CD4-positive, alpha-beta T cell (primary cell): ENCODE results near the gene ACTR1B. TPM values are rescaled to one million over a fixed set of nuclear protein-coding genes. Genes with fewer than 3 reads are reported as not detected.
A peak's percentile ranks its signal among the peaks of the same experiment; 100 is the strongest.

Experiments
- ATAC-seq: fragments of 200-7000 bp; cut with Tn5 transposase; one replicate; pipeline ENCODE4 v1.10.0; 2022; ENCODE audit warnings: mild to moderate bottlenecking; ENCODE audit not compliant: poor library complexity
- CTCF ChIA-PET: fragments of 350-600 bp; sonication (Branson Sonifier 250); formaldehyde crosslinking; loops from one replicate; lab custom pipeline; 2021; ENCODE audit warnings: antibody characterized with exemption, inconsistent platforms; lab: Charles Lee
- POLR2A ChIA-PET: fragments of 350-600 bp; sonication (Branson Sonifier 250); formaldehyde crosslinking; loops from one replicate; lab custom pipeline; 2021; ENCODE audit warnings: antibody characterized with exemption, inconsistent platforms; lab: Charles Lee
- DNase-seq, 14 experiments: peaks; one replicate each; pipeline ENCODE4 v3.0.0-alpha.2; 2013 to 2020; ENCODE audit warnings: mixed read lengths in 2 of 14
- H3K27ac ChIP-seq, 2 donors: one replicate each; pipeline versions ENCODE4 v1.5.1 to v1.7.0; 2013; ENCODE audit warnings: low read length in 2 of 2, low read depth in 1 of 2, mild to moderate bottlenecking in 1 of 2
- H3K27me3 ChIP-seq, 2 experiments: 1 replicate in 1 of 2; 2 replicates in 1 of 2; pipeline versions ENCODE4 v1.6.1 to v1.7.0; 2013; ENCODE audit warnings: low read length in 2 of 2, control low read depth in 1 of 2, mild to moderate bottlenecking in 1 of 2, moderate library complexity in 1 of 2; ENCODE audit not compliant: insufficient read depth in 2 of 2, control insufficient read depth in 1 of 2
- H3K36me3 ChIP-seq: one replicate; pipeline ENCODE4 v1.6.1; 2013; ENCODE audit warnings: low read length, control low read depth; ENCODE audit not compliant: insufficient read depth
- H3K4me1 ChIP-seq: one replicate; pipeline ENCODE4 v1.6.1; 2013; ENCODE audit warnings: low read length, control low read depth; ENCODE audit not compliant: insufficient read depth
- H3K4me3 ChIP-seq: one replicate; pipeline ENCODE4 v1.5.1; 2013; ENCODE audit warnings: mild to moderate bottlenecking, low read length, moderate library complexity
- H3K9me3 ChIP-seq, 2 experiments: 1 replicate in 1 of 2; 2 replicates in 1 of 2; pipeline versions ENCODE4 v1.6.1 to v1.7.0; 2013; ENCODE audit warnings: low read length in 2 of 2, mild to moderate bottlenecking in 2 of 2, control low read depth in 1 of 2, moderate library complexity in 1 of 2; ENCODE audit not compliant: control insufficient read depth in 1 of 2, insufficient read depth in 1 of 2
- H3K27ac Mint-ChIP-seq: one replicate; pipeline ENCODE4 v1.8.0; 2020; ENCODE audit warnings: mixed read lengths
- H3K27me3 Mint-ChIP-seq: one replicate; pipeline ENCODE4 v1.8.0; 2021; ENCODE audit warnings: mixed read lengths
- H3K36me3 Mint-ChIP-seq: one replicate; pipeline ENCODE4 v1.8.0; 2021; ENCODE audit warnings: low read depth, mixed read lengths
- H3K4me1 Mint-ChIP-seq: one replicate; pipeline ENCODE4 v1.8.0; 2021; ENCODE audit warnings: low read depth, mixed read lengths
- H3K4me3 Mint-ChIP-seq: one replicate; pipeline ENCODE4 v1.8.0; 2020; ENCODE audit warnings: mild to moderate bottlenecking, mixed read lengths
- H3K9me3 Mint-ChIP-seq: one replicate; pipeline ENCODE4 v1.8.0; 2020; ENCODE audit warnings: mixed read lengths
- intact Hi-C, 2 experiments: fragments of 100-400 bp; cut with DNase I in 1 of 2; cut with micrococcal nuclease in 1 of 2; formaldehyde crosslinking; loops; one replicate each; pipeline versions ENCODE4 v1.15.1 to v1.9.0; 2023 to 2025; cut with DNase I, micrococcal nuclease
- total RNA-seq, 174 experiments: library from RNA in 2 of 174; stranded (reverse) in 2 of 174; gene quantifications; one replicate each; pipeline ENCODE4 v1.2.3 and lab custom pipeline; 2021 to 2026
- TF ChIP-seq, protein P1 (sequence below): fragments of 200-600 bp; IDR thresholded peaks from one replicate; pipeline ENCODE4 v1.8.0; 2022; ENCODE audit warnings: antibody characterized with exemption, mild to moderate bottlenecking

Gene ACTR1B
- total RNA-seq, 2 experiments from 2014 or later = 89.5 to 92.8 TPM

DNA sequence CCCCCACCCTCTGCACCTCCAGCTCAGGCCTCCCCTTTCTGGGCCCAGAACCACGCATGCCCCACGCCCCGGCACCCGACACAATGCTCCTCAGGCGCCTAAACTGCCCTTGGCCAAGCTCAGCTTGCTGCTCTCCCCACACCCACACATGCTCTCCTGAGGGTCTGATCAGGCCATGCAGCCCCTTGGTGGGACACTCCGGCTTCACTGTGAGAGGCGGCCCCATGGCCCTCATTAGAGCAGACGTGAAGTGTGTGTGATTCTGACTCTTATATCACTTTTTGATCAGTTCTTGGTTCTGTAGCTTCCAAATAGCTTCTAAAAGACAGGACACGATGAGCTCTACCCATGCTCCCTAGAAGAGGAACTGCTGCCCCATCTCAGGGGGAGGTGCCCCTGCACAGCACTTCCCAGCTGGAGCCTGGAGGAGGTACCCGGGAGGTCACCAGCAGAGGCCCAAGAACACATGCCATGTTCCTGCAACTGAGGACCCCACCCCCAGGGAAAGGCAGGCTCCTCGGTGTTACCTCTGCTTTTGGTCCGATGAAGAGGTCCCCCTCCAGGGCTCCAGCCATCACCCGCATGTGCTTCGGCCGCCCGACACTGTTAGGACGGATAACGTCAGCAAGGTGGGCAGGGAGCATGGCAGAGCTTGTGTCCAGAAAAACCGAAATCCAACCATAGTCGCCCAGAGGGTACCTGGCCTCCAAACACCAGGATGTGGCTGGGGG lies 3.6 kb downstream of the ACTR1B start:
- H3K27me3 Mint-ChIP-seq = no peaks in the 10 kb centered on the region
- peaks cover 58% of the 10 kb centered on the region for H3K36me3 Mint-ChIP-seq
- Histone ChIP-seq H3K9me3 (no peaks in the 10 kb centered on the region), H3K4me3 (no peak overlapping the region), H3K27ac (no peak overlapping the region), H3K36me3 (peaks cover 54% of the 10 kb centered on the region), H3K4me1 (peaks cover 34% of the 10 kb centered on the region), H3K27me3 (no peaks in the 10 kb centered on the region)
- ChIA-PET POLR2A (interaction anchor here (8.4 kb wide), 1 partner anchor 13 kb away, joined by 244 read pairs; the partner anchor contains the start of gene COX5B), CTCF (no interaction called here)
- H3K27ac Mint-ChIP-seq = no peak overlapping the region
- DNase-seq = peak in 1 of 14 experiments; percentile 17
- peaks cover 30% of the 10 kb centered on the region for H3K4me1 Mint-ChIP-seq
- no peaks in the 10 kb centered on the region for H3K9me3 Mint-ChIP-seq
- intact Hi-C loops = loop anchor here (5.0 to 10.0 kb wide), 4 partner anchors 52 to 1025 kb away; partner anchors contain the start of genes CNNM4 (in 1 of the 2), KANSL3 (in 1 of the 2), TMEM131 (in 1 of the 2) and ZAP70 (in 1 of the 2)
- TF ChIP-seq, protein P1, sequence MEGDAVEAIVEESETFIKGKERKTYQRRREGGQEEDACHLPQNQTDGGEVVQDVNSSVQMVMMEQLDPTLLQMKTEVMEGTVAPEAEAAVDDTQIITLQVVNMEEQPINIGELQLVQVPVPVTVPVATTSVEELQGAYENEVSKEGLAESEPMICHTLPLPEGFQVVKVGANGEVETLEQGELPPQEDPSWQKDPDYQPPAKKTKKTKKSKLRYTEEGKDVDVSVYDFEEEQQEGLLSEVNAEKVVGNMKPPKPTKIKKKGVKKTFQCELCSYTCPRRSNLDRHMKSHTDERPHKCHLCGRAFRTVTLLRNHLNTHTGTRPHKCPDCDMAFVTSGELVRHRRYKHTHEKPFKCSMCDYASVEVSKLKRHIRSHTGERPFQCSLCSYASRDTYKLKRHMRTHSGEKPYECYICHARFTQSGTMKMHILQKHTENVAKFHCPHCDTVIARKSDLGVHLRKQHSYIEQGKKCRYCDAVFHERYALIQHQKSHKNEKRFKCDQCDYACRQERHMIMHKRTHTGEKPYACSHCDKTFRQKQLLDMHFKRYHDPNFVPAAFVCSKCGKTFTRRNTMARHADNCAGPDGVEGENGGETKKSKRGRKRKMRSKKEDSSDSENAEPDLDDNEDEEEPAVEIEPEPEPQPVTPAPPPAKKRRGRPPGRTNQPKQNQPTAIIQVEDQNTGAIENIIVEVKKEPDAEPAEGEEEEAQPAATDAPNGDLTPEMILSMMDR = no peak
- H3K4me3 Mint-ChIP-seq = no peak overlapping the region
- no peak for ATAC-seq

DNA sequence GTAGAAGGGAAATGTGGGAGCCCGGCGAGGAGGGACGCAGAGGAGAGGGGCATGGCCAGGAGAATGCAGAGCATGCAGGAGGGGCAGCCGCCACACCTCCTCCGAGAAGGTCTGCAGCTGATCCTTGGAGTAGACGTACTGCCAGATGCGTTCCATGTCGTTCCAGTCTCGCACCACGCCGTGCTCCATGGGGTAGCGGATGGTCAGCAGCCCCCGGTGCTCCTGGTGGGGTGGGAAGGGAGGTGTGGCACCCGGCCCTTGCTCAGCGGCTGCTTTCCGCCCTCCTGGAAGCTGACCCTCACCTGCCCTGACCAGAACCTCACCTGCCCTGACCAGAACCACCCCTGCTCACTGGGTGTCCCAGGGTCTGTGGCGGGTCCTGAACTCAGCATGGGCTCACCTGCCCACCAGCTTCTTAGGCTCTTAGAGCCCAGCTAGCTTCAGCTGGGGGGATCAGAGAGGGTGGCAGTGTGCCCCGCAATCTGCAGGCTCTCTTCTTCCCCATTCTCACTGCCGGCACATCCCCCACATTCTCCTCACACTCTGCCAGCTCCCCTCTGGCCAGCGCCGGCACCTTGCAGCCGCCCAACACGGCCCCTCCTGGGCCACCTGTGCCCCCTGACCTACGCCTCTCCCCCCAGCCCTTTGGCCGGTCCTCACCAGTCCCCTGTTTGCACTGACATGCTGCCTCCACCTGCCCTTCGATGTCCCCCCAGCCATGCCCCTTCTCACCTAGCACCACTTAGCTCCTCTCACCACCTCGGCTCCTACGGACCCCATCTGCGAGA lies 4.4 kb downstream of the ACTR1B start:
- Histone ChIP-seq H3K4me1 (peaks cover 28% of the 10 kb centered on the region), H3K27me3 (no peaks in the 10 kb centered on the region), H3K27ac (no peak overlapping the region), H3K4me3 (no peak overlapping the region), H3K36me3 (peaks cover 54% of the 10 kb centered on the region), H3K9me3 (no peaks in the 10 kb centered on the region)
- intact Hi-C loops = loop anchor here (5.0 to 10.0 kb wide), 4 partner anchors 53 to 1025 kb away; partner anchors contain the start of genes CNNM4 (in 1 of the 2), KANSL3 (in 1 of the 2), TMEM131 (in 1 of the 2) and ZAP70 (in 1 of the 2)
- H3K4me3 Mint-ChIP-seq = no peak overlapping the region
- DNase-seq (no peak), ATAC-seq (no peak)
- H3K4me1 Mint-ChIP-seq = peaks cover 27% of the 10 kb centered on the region
- H3K36me3 Mint-ChIP-seq = peaks cover 65% of the 10 kb centered on the region
- no peaks in the 10 kb centered on the region for H3K27me3 Mint-ChIP-seq
- ChIA-PET CTCF (no interaction called here), POLR2A (interaction anchor here (8.4 kb wide), 1 partner anchor 12 kb away, joined by 244 read pairs; the partner anchor contains the start of gene COX5B)
- no peak overlapping the region for H3K27ac Mint-ChIP-seq
- no peaks in the 10 kb centered on the region for H3K9me3 Mint-ChIP-seq
- TF ChIP-seq, protein P1 = no peak

DNA sequence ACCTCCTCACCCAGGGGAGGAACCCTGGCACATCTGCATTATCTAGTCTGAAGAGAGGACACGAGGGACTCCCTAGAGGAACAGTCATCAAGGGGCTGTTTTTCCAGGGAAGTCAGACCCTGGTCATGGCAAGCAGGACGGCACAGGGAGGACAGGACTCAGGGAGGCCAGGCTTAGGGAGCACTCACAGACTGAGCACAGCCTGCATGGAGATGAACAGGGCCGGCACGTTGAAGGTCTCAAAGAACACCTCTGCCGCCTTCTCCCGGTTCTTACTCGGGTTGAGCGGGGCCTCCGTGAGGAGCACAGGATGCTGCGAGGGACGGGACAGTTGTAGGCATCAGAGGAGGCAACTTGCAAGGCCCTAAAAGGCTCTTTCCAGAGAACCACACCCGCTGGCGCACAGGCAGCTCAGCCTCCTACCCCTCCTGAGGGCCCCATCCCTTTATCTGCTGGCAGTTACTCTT lies 5.1 kb downstream of the ACTR1B start:
- ChIA-PET CTCF (no interaction called here), POLR2A (no interaction called here)
- H3K4me3 Mint-ChIP-seq = peak overlapping the region; percentile 25
- Histone ChIP-seq H3K4me1 (peaks cover 28% of the 10 kb centered on the region), H3K36me3 (peaks cover 54% of the 10 kb centered on the region), H3K9me3 (no peaks in the 10 kb centered on the region), H3K4me3 (no peak overlapping the region), H3K27me3 (no peaks in the 10 kb centered on the region), H3K27ac (no peak overlapping the region)
- H3K4me1 Mint-ChIP-seq = peaks cover 22% of the 10 kb centered on the region
- peaks cover 65% of the 10 kb centered on the region for H3K36me3 Mint-ChIP-seq
- TF ChIP-seq, protein P1 = no peak
- no peaks in the 10 kb centered on the region for H3K27me3 Mint-ChIP-seq
- ATAC-seq = no peak
- no peaks in the 10 kb centered on the region for H3K9me3 Mint-ChIP-seq
- intact Hi-C loops = no loop called here
- no peak for DNase-seq
- peak overlapping the region; percentile 27 for H3K27ac Mint-ChIP-seq
